ENCODE measurements around the gene CFAP43.

DNA sequence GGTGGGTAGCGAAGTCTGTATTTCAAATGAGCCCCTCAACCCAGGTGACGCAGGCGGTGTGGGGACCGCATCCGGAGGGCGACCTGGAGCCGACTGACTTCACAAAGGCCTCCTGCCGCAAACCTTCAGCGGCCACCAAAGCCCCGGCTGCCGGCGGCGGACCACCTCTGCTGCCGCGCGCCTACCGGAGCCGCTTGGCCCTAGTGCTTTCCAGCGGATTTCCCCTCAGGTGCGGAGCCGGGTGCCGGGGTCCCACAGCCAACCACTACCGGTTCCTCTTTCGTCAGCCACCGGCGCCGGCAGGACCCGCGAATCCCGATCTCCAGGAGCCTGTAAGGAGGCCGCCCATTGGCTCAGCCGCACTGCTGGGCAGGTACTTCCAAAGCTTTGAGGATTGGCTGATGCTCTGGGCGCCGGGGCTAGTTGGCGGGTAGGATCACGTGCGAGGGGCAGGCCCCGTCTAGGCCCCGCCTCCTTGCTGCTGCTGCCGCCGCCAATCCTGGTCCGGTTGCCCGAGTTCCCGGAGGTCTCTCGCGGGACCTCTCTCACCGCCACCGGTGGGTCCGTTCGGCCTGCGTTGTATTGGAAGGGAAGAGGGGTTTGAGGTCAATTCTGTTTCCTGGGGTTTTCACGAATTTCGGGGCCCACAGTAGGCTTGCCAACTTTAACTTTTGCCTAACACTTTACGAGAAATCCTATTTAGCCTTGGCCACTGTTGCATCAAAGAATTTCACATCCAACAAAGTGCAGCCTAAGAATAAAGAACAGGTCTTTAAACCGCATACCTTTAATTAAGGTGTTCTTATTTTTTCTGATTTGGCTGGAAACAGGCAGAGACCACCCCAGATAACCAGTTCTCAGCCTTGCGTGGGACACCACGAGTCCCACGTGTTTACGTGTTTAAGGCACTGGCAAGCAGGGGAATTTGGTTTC, 36.8 kb upstream of the CFAP43 start, which contains the start of gene GSTO2:
- TF ChIP-seq, protein P1, sequence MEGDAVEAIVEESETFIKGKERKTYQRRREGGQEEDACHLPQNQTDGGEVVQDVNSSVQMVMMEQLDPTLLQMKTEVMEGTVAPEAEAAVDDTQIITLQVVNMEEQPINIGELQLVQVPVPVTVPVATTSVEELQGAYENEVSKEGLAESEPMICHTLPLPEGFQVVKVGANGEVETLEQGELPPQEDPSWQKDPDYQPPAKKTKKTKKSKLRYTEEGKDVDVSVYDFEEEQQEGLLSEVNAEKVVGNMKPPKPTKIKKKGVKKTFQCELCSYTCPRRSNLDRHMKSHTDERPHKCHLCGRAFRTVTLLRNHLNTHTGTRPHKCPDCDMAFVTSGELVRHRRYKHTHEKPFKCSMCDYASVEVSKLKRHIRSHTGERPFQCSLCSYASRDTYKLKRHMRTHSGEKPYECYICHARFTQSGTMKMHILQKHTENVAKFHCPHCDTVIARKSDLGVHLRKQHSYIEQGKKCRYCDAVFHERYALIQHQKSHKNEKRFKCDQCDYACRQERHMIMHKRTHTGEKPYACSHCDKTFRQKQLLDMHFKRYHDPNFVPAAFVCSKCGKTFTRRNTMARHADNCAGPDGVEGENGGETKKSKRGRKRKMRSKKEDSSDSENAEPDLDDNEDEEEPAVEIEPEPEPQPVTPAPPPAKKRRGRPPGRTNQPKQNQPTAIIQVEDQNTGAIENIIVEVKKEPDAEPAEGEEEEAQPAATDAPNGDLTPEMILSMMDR (IDR thresholded peaks at IDR 0.05): no peak
- TF ChIP-seq POLR2A (IDR thresholded peaks at IDR 0.05): peak in 1 of 4 donors; percentile 19
